Measurements from ENCODE around the gene S1PR1. TPM values are rescaled to one million over a fixed set of nuclear protein-coding genes. Genes with fewer than 3 reads are reported as not detected.

S1PR1 gene
- polyA plus RNA-seq, 1 donor (not counting 4 experiments of a cell fraction or from before 2014, with no cell fraction given): 3.1 TPM

GRCh38 chr1:101207891-101208290, 28.9 kb upstream of the S1PR1 start:
- Histone ChIP-seq H3K4me2 (ENCODE audit: control insufficient read depth, extremely low read depth, insufficient read depth, low read depth, low read length) (no peak overlapping the region), H4K20me1 (ENCODE audit: control insufficient read depth, extremely low read depth, insufficient read depth, low read length) (no peaks in the 10 kb centered on the region), H3K9me1 (ENCODE audit: control insufficient read depth, extremely low read depth, insufficient read depth, low read length) (no peaks in the 10 kb centered on the region), H3K9ac (ENCODE audit: control insufficient read depth, extremely low read depth, insufficient read depth, low read length) (no peak overlapping the region), H3K4me1 (ENCODE audit: control insufficient read depth, extremely low read depth, insufficient read depth, low read length) (no peaks in the 10 kb centered on the region), H3K36me3 (ENCODE audit: control insufficient read depth in 2 of 2, extremely low read depth in 1 of 2, insufficient read depth in 2 of 2, low read length in 2 of 2) (no peaks in the 10 kb centered on the region), H2AFZ (ENCODE audit: control insufficient read depth, low read length) (no peak overlapping the region), H3K27me3 (ENCODE audit: control insufficient read depth, extremely low read depth, insufficient read depth, low read length) (no peaks in the 10 kb centered on the region), H3K4me3 (ENCODE audit: control insufficient read depth in 2 of 3, extremely low read depth in 1 of 3, insufficient read depth in 2 of 3, low read depth in 1 of 3, low read length in 3 of 3) (no peak overlapping the region), H3K9me3 (ENCODE audit: control insufficient read depth, low read depth, low read length) (no peaks in the 10 kb centered on the region), H3K79me2 (ENCODE audit: control insufficient read depth, insufficient read depth, low read length) (no peaks in the 10 kb centered on the region), H3K27ac (ENCODE audit: control insufficient read depth, insufficient read depth, low read length) (no peak overlapping the region)
- TF ChIP-seq EZH2 (IDR thresholded peaks at IDR 0.05; ENCODE audit: low read length): no peak
- no peak for TF ChIP-seq CTCF (optimal IDR thresholded peaks at IDR 0.05 in 1 of 3, IDR thresholded peaks at IDR 0.05 in 1 of 3, conservative IDR thresholded peaks at IDR 0.05 in 1 of 3; ENCODE audit: extremely low read depth in 1 of 3, insufficient read depth in 2 of 3, low read length in 3 of 3)
- dilution Hi-C loops (cut with MboI; ENCODE audit: extremely low pct_ligation_motif_present, low sequenced_read_pairs): no loop called here
- DNase-seq (ENCODE audit: low read depth, low spot score) (no peak), FAIRE-seq (no peak)

GRCh38 chr1:101215363-101216011, 21.3 kb upstream of the S1PR1 start:
- dilution Hi-C loops (cut with MboI; ENCODE audit: extremely low pct_ligation_motif_present, low sequenced_read_pairs): no loop called here
- Histone ChIP-seq H3K36me3 (ENCODE audit: control insufficient read depth in 2 of 2, extremely low read depth in 1 of 2, insufficient read depth in 2 of 2, low read length in 2 of 2) (no peaks in the 10 kb centered on the region), H3K9me3 (ENCODE audit: control insufficient read depth, low read depth, low read length) (no peaks in the 10 kb centered on the region), H3K9me1 (ENCODE audit: control insufficient read depth, extremely low read depth, insufficient read depth, low read length) (no peaks in the 10 kb centered on the region), H3K4me1 (ENCODE audit: control insufficient read depth, extremely low read depth, insufficient read depth, low read length) (no peaks in the 10 kb centered on the region), H3K4me2 (ENCODE audit: control insufficient read depth, extremely low read depth, insufficient read depth, low read depth, low read length) (no peak overlapping the region), H3K27me3 (ENCODE audit: control insufficient read depth, extremely low read depth, insufficient read depth, low read length) (no peaks in the 10 kb centered on the region), H3K4me3 (ENCODE audit: control insufficient read depth in 2 of 3, extremely low read depth in 1 of 3, insufficient read depth in 2 of 3, low read depth in 1 of 3, low read length in 3 of 3) (no peak overlapping the region), H2AFZ (ENCODE audit: control insufficient read depth, low read length) (no peak overlapping the region), H4K20me1 (ENCODE audit: control insufficient read depth, extremely low read depth, insufficient read depth, low read length) (no peaks in the 10 kb centered on the region), H3K27ac (ENCODE audit: control insufficient read depth, insufficient read depth, low read length) (no peak overlapping the region), H3K79me2 (ENCODE audit: control insufficient read depth, insufficient read depth, low read length) (no peaks in the 10 kb centered on the region), H3K9ac (ENCODE audit: control insufficient read depth, extremely low read depth, insufficient read depth, low read length) (no peak overlapping the region)
- DNase-seq (ENCODE audit: low read depth, low spot score) (no peak), FAIRE-seq (no peak)
- no peak for TF ChIP-seq EZH2 (IDR thresholded peaks at IDR 0.05; ENCODE audit: low read length)
- TF ChIP-seq CTCF (optimal IDR thresholded peaks at IDR 0.05 in 1 of 3, IDR thresholded peaks at IDR 0.05 in 1 of 3, conservative IDR thresholded peaks at IDR 0.05 in 1 of 3; ENCODE audit: extremely low read depth in 1 of 3, insufficient read depth in 2 of 3, low read length in 3 of 3): no peak
